Neutrophil (primary cell): ENCODE data around the gene SASS6.

Experiments used
- H3K27ac ChIP-seq: fragments of 200-600 bp; sonication (generic); 2 replicates; pipeline ENCODE4 v1.5.1; 2016; ENCODE audit warnings: mild to moderate bottlenecking, moderate library complexity
- H3K27me3 ChIP-seq: fragments of 200-600 bp; sonication (generic); 2 replicates; pipeline ENCODE4 v1.6.0; 2016; ENCODE audit warnings: mild to moderate bottlenecking
- H3K36me3 ChIP-seq: fragments of 200-600 bp; sonication (generic); 2 replicates; pipeline ENCODE4 v1.5.1; 2017
- H3K4me1 ChIP-seq, 2 experiments: fragments of 200-600 bp in 1 of 2; sonication (generic) in 1 of 2; 1 replicate in 1 of 2; 2 replicates in 1 of 2; pipeline versions ENCODE4 v1.5.1 to v1.6.1; 2013 to 2016; ENCODE audit warnings: low read depth in 1 of 2, low read length in 1 of 2, mild to moderate bottlenecking in 1 of 2, moderate library complexity in 1 of 2; ENCODE audit not compliant: control insufficient read depth in 1 of 2, insufficient read depth in 1 of 2
- H3K4me3 ChIP-seq, 2 experiments: fragments of 200-600 bp in 1 of 2; sonication (generic) in 1 of 2; 1 replicate in 1 of 2; 2 replicates in 1 of 2; pipeline ENCODE4 v1.5.1; 2013 to 2016; ENCODE audit warnings: low read depth in 1 of 2, low read length in 1 of 2, mild to moderate bottlenecking in 1 of 2, moderate library complexity in 1 of 2
- H3K9me3 ChIP-seq: fragments of 200-600 bp; sonication (generic); 2 replicates; pipeline ENCODE4 v1.5.1; 2016
- CTCF ChIP-seq: fragments of 200-600 bp; sonication (generic); IDR thresholded peaks from 2 replicates; pipeline ENCODE4 v1.5.1; 2016; ENCODE audit warnings: antibody characterized with exemption

The SASS6 gene

GRCh38 chr1:100087396-100087795 lies 45.3 kb downstream of the SASS6 start:
- no peaks in the 10 kb centered on the region for H3K27me3 ChIP-seq
- H3K36me3 ChIP-seq, result peaks cover 24% of the 10 kb centered on the region
- no peak overlapping the region for H3K4me3 ChIP-seq
- H3K4me1 ChIP-seq, result no peaks in the 10 kb centered on the region
- no peak for TF ChIP-seq CTCF
- H3K27ac ChIP-seq, result no peak overlapping the region
- H3K9me3 ChIP-seq, result no peaks in the 10 kb centered on the region

- H3K9me3 ChIP-seq, result no peaks in the 10 kb centered on the region
- no peaks in the 10 kb centered on the region for H3K4me1 ChIP-seq
- H3K36me3 ChIP-seq, result peaks cover 82% of the 10 kb centered on the region
- no peak overlapping the region for H3K4me3 ChIP-seq
- no peak for TF ChIP-seq CTCF
- H3K27ac ChIP-seq, result no peak overlapping the region
- no peaks in the 10 kb centered on the region for H3K27me3 ChIP-seq
Observed at GRCh38 chr1:100080331-100080730, 52.4 kb downstream of the SASS6 start.

- Histone ChIP-seq H3K36me3 (peaks cover 93% of the 10 kb centered on the region), H3K9me3 (no peaks in the 10 kb centered on the region), H3K27ac (no peak overlapping the region), H3K27me3 (no peaks in the 10 kb centered on the region), H3K4me1 (no peaks in the 10 kb centered on the region), H3K4me3 (no peak overlapping the region)
- no peak for TF ChIP-seq CTCF
Observed at GRCh38 chr1:100077531-100077930, 55.2 kb downstream of the SASS6 start.

GRCh38 chr1:100076744-100077143 lies 56.0 kb downstream of the SASS6 start:
- Histone ChIP-seq H3K4me1 (no peaks in the 10 kb centered on the region), H3K36me3 (peaks cover 93% of the 10 kb centered on the region), H3K4me3 (no peak overlapping the region), H3K27me3 (no peaks in the 10 kb centered on the region), H3K27ac (no peak overlapping the region), H3K9me3 (no peaks in the 10 kb centered on the region)
- TF ChIP-seq CTCF, result no peak

GRCh38 chr1:100076319-100076718 lies 56.4 kb downstream of the SASS6 start:
- no peak overlapping the region for H3K27ac ChIP-seq
- peaks cover 93% of the 10 kb centered on the region for H3K36me3 ChIP-seq
- H3K27me3 ChIP-seq, result no peaks in the 10 kb centered on the region

More at GRCh38 chr1:100076319-100076718, 56.4 kb downstream of the SASS6 start:
- no peak for TF ChIP-seq CTCF
- no peaks in the 10 kb centered on the region for H3K9me3 ChIP-seq
- H3K4me3 ChIP-seq, result no peak overlapping the region
- no peaks in the 10 kb centered on the region for H3K4me1 ChIP-seq
